Activated naive CD8-positive, alpha-beta T cell (primary cell): ENCODE data around the gene OR52E5.

Experiments used
- H3K27ac Mint-ChIP-seq: one replicate; pipeline ENCODE4 v1.8.0; 2021; ENCODE audit warnings: mixed read lengths
- H3K27me3 Mint-ChIP-seq: one replicate; pipeline ENCODE4 v1.8.0; 2021; ENCODE audit warnings: mixed read lengths
- H3K36me3 Mint-ChIP-seq: one replicate; pipeline ENCODE4 v1.8.0; 2021; ENCODE audit warnings: mixed read lengths
- H3K4me1 Mint-ChIP-seq: one replicate; pipeline ENCODE4 v1.8.0; 2021; ENCODE audit warnings: low read depth, mixed read lengths
- H3K4me3 Mint-ChIP-seq: one replicate; pipeline ENCODE4 v1.8.0; 2021; ENCODE audit warnings: mild to moderate bottlenecking, mixed read lengths
- H3K9me3 Mint-ChIP-seq: one replicate; pipeline ENCODE4 v1.8.0; 2021; ENCODE audit warnings: low read depth, mixed read lengths

OR52E5 gene

DNA sequence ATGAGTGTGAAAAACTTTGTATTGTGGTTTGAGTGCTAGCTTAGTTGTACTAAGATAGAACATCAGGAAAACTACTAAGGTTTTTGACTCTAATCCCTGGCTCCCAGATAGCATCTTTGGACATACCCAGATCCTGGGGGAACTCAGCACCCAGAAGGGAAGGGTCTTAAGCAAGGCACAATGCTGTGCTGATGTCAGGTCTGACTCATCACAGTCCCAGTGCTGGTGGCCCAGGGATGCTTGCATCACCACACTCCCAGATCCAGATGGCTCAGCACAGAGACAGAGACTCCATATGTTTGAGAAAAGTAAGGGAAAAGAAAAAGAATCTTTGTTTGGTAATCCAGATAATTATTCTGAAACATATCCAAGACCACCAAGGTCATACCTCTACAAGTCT is 30.8 kb downstream of the OR52E5 start:
- H3K9me3 Mint-ChIP-seq = peaks cover 23% of the 10 kb centered on the region
- H3K27me3 Mint-ChIP-seq = no peaks in the 10 kb centered on the region
- H3K36me3 Mint-ChIP-seq = no peaks in the 10 kb centered on the region
- no peak overlapping the region for H3K27ac Mint-ChIP-seq
- H3K4me1 Mint-ChIP-seq = no peaks in the 10 kb centered on the region
- H3K4me3 Mint-ChIP-seq = no peak overlapping the region

- no peak overlapping the region for H3K4me3 Mint-ChIP-seq
- H3K9me3 Mint-ChIP-seq = peaks cover 23% of the 10 kb centered on the region
- H3K27ac Mint-ChIP-seq = no peak overlapping the region
- no peaks in the 10 kb centered on the region for H3K4me1 Mint-ChIP-seq
- no peaks in the 10 kb centered on the region for H3K36me3 Mint-ChIP-seq
- no peaks in the 10 kb centered on the region for H3K27me3 Mint-ChIP-seq
These were observed 35.3 kb downstream of the OR52E5 start for GRCh38 chr11:5928271-5928670.

GRCh38 chr11:5928811-5929210 is 35.8 kb downstream of the OR52E5 start:
- no peak overlapping the region for H3K27ac Mint-ChIP-seq
- H3K36me3 Mint-ChIP-seq = no peaks in the 10 kb centered on the region
- no peaks in the 10 kb centered on the region for H3K27me3 Mint-ChIP-seq
- H3K9me3 Mint-ChIP-seq = peaks cover 23% of the 10 kb centered on the region
- H3K4me1 Mint-ChIP-seq = no peaks in the 10 kb centered on the region
- no peak overlapping the region for H3K4me3 Mint-ChIP-seq

DNA sequence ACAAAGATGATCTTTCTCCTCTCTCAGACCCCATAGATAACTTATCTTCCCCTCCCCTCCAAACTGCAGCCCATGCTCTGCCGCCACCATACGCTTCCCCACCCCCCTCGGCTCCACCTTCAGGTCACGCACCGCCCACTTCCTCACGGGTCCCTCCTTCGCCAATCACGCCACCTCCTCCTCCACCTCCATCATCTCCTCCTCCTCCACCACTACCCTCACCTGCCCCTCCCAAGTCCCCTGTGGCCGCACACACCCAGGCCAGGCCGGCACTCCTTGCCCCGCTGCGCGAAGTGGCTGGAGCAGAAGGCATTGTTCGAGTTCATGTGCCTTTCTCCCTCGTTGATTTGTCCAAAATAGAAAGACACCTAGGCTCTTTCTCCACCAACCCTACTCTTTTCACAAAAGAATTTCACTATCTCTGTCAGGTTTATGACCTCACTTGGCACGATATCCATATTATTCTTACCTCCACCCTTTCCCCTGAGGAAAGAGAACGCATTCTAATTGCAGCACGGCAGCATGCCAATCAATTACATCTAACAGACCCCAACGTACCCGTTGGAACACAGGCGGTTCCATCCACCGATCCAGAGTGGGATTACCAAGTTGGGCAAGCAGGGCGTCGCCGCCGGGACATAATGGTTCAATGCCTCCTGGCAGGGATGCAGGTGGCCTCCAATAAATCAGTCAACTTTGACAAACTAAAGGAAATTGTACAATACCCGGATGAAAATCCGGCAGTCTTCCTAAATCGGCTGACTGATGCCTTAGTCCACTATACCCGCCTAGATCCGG is 36.8 kb downstream of the OR52E5 start:
- Mint-ChIP-seq H3K27ac (no peak overlapping the region), H3K4me1 (no peaks in the 10 kb centered on the region), H3K4me3 (no peak overlapping the region), H3K9me3 (peaks cover 16% of the 10 kb centered on the region), H3K36me3 (no peaks in the 10 kb centered on the region), H3K27me3 (no peaks in the 10 kb centered on the region)

- no peaks in the 10 kb centered on the region for H3K36me3 Mint-ChIP-seq
- no peaks in the 10 kb centered on the region for H3K4me1 Mint-ChIP-seq
- H3K27me3 Mint-ChIP-seq = no peaks in the 10 kb centered on the region
- peaks cover 7% of the 10 kb centered on the region for H3K9me3 Mint-ChIP-seq
- no peak overlapping the region for H3K4me3 Mint-ChIP-seq
- H3K27ac Mint-ChIP-seq = no peak overlapping the region
These were observed 37.6 kb downstream of the OR52E5 start for GRCh38 chr11:5930614-5931013.

GRCh38 chr11:5931061-5931460 is 38.1 kb downstream of the OR52E5 start:
- Mint-ChIP-seq H3K4me3 (no peak overlapping the region), H3K9me3 (peaks cover 5% of the 10 kb centered on the region), H3K4me1 (no peaks in the 10 kb centered on the region), H3K27ac (no peak overlapping the region), H3K36me3 (no peaks in the 10 kb centered on the region), H3K27me3 (no peaks in the 10 kb centered on the region)

DNA sequence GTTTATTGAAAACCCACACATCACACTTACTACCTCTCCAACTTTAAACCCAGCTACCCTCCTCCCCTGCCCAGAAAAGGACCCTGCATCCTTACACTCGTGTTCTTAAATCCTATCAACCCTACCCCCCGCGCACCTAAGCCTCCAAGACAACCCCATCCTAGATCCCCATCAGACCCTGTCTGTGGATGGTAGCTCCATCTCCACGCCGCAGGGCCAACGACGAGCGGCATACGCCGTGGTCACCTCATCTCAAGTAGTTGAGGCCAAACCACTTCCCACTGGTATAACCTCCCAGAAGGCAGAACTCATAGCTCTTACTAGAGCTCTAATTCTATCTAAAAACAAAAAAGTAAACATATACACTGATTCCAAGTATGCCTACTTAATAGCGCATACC is 39.7 kb downstream of the OR52E5 start:
- Mint-ChIP-seq H3K9me3 (peaks cover 5% of the 10 kb centered on the region), H3K27me3 (no peaks in the 10 kb centered on the region), H3K4me1 (no peaks in the 10 kb centered on the region), H3K27ac (no peak overlapping the region), H3K4me3 (no peak overlapping the region), H3K36me3 (no peaks in the 10 kb centered on the region)

GRCh38 chr11:5933116-5933515 is 40.1 kb downstream of the OR52E5 start:
- Mint-ChIP-seq H3K4me1 (no peaks in the 10 kb centered on the region), H3K36me3 (no peaks in the 10 kb centered on the region), H3K4me3 (no peak overlapping the region), H3K9me3 (peaks cover 5% of the 10 kb centered on the region), H3K27ac (no peak overlapping the region), H3K27me3 (peaks cover 1% of the 10 kb centered on the region)

DNA sequence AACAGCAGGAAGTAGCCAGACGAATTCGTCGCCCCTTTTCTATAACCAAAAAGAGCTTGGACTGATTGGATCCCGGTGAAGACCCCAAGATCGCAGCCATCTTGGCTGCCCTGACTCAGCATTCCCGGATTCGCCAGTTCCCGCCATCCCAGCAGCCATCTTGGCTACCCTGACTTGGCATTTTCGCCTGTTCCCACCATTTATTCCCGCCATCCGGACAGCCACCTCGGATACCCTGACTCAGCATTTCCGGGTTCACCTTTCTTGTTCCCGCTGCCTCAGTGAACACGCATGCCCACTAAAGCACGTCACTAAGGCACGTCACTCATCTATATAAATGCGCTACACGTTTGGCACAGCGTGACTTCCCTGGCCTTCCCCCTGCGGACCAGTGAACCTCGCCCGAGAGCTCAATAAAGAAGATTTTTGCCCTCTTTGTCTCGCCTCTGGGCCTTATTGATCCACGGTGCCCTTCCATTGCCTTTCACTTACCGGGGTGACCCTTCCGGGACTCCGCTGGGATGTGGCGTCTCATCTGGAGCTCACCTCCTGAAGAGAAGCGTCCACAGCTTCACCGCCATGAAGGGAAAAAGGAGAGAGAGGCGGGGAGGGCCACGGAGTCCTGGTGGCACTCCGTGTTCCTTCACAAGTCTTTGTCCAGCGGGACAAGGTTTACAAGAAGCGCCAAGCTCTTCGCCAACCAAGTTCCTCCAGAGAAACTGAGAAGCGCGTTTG is 45.0 kb downstream of the OR52E5 start:
- no peak overlapping the region for H3K4me3 Mint-ChIP-seq
- no peaks in the 10 kb centered on the region for H3K9me3 Mint-ChIP-seq
- no peaks in the 10 kb centered on the region for H3K36me3 Mint-ChIP-seq
- no peak overlapping the region for H3K27ac Mint-ChIP-seq
- H3K27me3 Mint-ChIP-seq = peaks cover 1% of the 10 kb centered on the region
- no peaks in the 10 kb centered on the region for H3K4me1 Mint-ChIP-seq

DNA sequence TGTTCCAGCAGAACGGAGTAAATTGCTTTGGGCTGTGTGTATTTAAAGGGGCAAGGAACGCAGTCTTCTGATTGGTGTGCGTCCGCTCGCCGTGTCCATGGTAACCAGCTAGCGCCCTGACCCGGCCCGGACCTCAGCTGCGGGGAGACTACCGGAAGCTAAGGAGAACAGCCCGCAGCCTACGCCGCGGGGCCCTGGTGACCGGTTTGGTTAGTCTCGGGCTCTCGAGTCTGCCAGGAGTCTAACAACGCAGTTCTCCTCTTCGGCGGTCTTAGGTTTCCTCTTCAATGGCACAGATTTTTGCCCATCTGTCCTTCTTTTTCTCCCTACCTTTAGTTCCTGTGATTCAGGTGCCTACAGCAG is 45.6 kb downstream of the OR52E5 start:
- peaks cover 4% of the 10 kb centered on the region for H3K27me3 Mint-ChIP-seq
- no peak overlapping the region for H3K4me3 Mint-ChIP-seq
- H3K4me1 Mint-ChIP-seq = no peaks in the 10 kb centered on the region
- no peaks in the 10 kb centered on the region for H3K36me3 Mint-ChIP-seq
- no peak overlapping the region for H3K27ac Mint-ChIP-seq
- H3K9me3 Mint-ChIP-seq = no peaks in the 10 kb centered on the region

GRCh38 chr11:5940748-5941147 is 47.7 kb downstream of the OR52E5 start:
- Mint-ChIP-seq H3K27ac (no peak overlapping the region), H3K4me3 (no peak overlapping the region), H3K9me3 (no peaks in the 10 kb centered on the region), H3K27me3 (peaks cover 7% of the 10 kb centered on the region), H3K4me1 (no peaks in the 10 kb centered on the region), H3K36me3 (no peaks in the 10 kb centered on the region)

DNA sequence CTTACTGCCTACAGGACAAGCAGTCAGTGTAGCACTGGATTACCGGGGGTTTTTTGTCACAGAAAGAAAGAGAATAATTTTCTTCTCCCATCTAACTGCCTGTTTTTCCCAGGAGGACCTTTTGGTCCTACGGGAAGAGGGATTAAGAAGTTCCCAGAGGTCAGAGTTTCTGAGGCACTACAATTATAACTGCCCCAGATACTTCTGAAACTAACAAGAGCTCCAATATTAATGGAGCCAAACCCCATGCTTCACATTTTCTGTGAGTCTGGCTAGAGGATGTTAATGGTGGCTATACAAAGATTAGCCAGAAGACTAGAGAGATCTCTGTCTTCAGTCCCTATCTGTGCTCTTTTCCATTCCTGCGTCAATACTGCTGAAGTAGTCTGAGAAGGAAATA is 48.9 kb downstream of the OR52E5 start, which contains the start of gene OR56A3:
OR56A3 (plus strand) TSS at position 301 of the 400 bp plus-strand sequence. CDS start 5,096 bp downstream, outside the sequence.
- Mint-ChIP-seq H3K36me3 (no peaks in the 10 kb centered on the region), H3K27ac (no peak within 1 kb of the TSS), H3K4me3 (no peak within 1 kb of the TSS), H3K9me3 (no peaks in the 10 kb centered on the region), H3K4me1 (no peaks in the 10 kb centered on the region), H3K27me3 (peaks cover 7% of the 10 kb centered on the region)
